ENCODE measurements around the gene SLC9A5.

SLC9A5 gene, protein sequence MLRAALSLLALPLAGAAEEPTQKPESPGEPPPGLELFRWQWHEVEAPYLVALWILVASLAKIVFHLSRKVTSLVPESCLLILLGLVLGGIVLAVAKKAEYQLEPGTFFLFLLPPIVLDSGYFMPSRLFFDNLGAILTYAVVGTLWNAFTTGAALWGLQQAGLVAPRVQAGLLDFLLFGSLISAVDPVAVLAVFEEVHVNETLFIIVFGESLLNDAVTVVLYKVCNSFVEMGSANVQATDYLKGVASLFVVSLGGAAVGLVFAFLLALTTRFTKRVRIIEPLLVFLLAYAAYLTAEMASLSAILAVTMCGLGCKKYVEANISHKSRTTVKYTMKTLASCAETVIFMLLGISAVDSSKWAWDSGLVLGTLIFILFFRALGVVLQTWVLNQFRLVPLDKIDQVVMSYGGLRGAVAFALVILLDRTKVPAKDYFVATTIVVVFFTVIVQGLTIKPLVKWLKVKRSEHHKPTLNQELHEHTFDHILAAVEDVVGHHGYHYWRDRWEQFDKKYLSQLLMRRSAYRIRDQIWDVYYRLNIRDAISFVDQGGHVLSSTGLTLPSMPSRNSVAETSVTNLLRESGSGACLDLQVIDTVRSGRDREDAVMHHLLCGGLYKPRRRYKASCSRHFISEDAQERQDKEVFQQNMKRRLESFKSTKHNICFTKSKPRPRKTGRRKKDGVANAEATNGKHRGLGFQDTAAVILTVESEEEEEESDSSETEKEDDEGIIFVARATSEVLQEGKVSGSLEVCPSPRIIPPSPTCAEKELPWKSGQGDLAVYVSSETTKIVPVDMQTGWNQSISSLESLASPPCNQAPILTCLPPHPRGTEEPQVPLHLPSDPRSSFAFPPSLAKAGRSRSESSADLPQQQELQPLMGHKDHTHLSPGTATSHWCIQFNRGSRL

DNA sequence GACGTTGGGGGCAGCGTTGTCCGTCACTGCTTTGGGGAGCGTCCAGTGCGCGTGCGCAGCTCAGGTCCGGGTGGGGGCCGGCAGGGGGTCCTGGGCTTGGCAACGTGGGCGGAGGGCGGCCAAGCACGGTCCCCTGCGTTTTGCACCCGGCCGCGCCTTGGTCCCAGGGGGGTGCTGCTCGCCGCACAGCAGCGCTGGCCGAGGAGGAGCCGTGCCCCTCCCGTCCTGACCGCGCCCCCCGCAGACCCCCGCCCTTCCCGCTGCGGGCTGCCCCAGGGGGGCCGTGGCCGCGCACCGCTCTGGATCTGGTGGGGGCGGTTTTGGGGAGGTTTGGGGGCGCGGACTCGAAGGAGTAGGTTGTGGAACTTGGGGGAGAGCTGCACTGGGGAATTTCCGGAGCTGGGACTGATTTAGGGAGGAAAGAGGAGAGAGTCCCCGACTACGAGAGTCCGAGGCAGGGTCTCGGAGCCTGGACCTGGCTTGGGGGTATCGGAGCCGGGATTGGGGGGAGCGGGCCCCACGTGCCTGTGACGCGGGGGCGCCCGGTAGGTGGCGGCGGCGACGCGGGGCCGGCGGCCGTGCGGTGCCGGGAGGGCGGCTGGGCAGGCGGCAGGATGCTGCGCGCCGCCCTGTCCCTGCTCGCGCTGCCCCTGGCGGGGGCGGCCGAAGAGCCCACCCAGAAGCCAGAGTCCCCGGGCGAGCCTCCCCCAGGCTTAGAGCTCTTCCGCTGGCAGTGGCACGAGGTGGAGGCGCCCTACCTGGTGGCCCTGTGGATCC is at the start of gene SLC9A5:
SLC9A5 (plus strand) TSS at position 579 of the 777 bp plus-strand sequence; CDS start at position 615, 36 bp downstream.
- no peak for DNase-seq (ENCODE audit: low read depth, low spot score)

- no peak for DNase-seq (ENCODE audit: low read depth, low spot score)
These were observed 49.6 kb upstream of the SLC9A5 start, which contains the start of gene ELMO3 for GRCh38 chr16:67199011-67199807. TSS of gene ELMO3 (plus strand) at chr16:67199131. CDS start at chr16:67199327, 196 bp downstream.

- DNase-seq (ENCODE audit: low read depth, low spot score), result no peak
These were observed 49.0 kb upstream of the SLC9A5 start for GRCh38 chr16:67199808-67200198.

DNA sequence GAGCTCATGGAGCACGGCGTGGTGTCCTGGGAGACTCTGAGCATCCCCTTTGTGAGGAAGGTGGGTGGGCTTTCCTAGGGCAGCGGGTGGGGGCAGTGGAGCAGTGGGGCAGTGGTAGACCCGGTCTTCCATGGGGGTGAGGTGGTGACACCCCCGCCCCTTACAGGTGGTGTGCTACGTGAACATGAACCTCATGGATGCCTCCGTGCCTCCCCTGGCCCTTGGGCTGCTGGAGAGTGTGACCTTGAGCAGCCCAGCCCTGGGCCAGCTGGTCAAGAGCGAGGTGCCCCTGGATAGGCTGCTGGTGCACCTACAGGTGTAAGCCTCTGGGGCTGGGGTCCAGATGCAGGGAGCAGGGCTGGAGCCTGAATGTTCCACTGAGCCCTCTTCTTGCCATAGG is 48.3 kb upstream of the SLC9A5 start:
- DNase-seq (ENCODE audit: low read depth, low spot score), result no peak

- DNase-seq (ENCODE audit: low read depth, low spot score), result no peak
These were observed 47.1 kb upstream of the SLC9A5 start for GRCh38 chr16:67201411-67202345.

DNA sequence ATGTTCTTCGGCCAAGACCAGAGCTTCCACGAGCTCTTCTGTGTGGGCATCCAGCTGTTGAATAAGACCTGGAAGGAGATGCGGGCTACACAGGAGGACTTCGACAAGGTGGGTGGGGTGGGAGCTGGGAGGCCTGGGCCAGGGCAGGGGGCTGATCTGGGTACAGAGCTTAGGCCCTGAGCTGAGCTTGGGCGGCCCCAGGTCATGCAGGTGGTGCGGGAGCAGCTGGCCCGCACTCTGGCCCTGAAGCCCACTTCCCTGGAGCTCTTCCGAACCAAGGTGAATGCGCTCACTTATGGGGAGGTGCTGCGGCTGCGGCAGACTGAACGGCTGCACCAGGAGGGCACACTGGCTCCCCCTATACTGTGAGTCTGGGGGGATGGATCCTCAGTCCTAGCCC is 46.4 kb upstream of the SLC9A5 start:
- no peak for DNase-seq (ENCODE audit: low read depth, low spot score)

DNA sequence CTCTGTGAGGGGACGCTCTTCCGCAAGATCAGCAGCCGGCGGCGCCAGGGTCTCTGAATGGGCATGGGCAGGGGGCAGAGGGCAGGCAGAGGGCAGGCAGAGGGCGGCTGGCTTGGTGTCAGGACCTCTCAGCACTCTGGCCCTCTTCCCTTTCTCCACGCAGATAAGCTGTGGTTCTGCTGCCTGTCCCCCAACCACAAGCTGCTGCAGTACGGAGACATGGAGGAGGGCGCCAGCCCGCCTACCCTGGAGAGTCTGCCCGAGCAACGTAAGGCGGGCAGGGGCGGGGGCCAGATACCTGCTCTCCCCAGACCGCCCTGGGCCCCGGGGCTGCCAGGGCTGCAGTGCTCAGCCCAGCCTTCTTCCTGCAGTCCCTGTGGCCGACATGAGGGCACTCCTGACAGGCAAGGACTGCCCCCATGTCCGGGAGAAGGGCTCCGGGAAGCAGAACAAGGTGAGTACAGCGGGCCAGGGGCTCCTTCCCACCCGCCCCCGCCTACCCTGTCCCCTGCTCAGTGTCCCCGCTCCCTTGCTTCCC is 45.8 kb upstream of the SLC9A5 start:
- no peak for DNase-seq (ENCODE audit: low read depth, low spot score)

- no peak for DNase-seq (ENCODE audit: low read depth, low spot score)
These were observed 44.7 kb upstream of the SLC9A5 start for GRCh38 chr16:67204076-67204475.

DNA sequence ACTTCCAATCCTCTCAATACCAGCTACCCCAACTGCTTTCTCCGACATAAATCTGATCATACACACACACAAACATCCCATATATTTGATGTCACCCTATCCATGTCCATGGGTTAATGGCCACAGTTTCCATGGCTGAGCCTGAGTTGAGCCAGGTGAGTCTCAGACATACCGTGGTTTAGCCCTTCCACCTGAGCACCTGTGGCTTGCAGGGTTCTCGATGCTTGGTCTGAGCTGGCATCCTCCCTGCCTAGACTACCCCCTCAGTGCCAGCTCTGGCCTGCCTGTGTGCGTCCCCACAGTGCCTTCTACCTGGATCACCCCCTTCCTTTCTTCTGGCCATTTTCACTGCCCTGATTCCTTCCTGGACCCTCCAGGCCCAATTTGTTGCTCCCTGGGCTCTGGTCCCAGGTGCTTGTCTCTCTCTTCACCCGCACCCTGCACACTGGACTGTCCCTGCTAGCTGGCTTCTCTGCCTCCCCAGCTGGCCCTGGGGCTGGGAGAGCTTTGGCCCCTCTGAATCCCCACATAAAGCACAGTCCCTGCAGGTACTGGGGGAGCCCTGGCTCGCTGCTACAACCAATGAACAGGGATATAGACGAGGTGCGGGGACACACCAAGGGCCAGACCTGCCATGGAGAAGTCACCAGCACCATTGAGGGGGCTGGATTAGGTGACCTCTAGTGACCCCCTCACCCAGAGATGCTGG is 42.5 kb upstream of the SLC9A5 start:
- DNase-seq (ENCODE audit: low read depth, low spot score), result no peak

- no peak for DNase-seq (ENCODE audit: low read depth, low spot score)
These were observed 41.9 kb upstream of the SLC9A5 start for GRCh38 chr16:67206838-67207248.

DNA sequence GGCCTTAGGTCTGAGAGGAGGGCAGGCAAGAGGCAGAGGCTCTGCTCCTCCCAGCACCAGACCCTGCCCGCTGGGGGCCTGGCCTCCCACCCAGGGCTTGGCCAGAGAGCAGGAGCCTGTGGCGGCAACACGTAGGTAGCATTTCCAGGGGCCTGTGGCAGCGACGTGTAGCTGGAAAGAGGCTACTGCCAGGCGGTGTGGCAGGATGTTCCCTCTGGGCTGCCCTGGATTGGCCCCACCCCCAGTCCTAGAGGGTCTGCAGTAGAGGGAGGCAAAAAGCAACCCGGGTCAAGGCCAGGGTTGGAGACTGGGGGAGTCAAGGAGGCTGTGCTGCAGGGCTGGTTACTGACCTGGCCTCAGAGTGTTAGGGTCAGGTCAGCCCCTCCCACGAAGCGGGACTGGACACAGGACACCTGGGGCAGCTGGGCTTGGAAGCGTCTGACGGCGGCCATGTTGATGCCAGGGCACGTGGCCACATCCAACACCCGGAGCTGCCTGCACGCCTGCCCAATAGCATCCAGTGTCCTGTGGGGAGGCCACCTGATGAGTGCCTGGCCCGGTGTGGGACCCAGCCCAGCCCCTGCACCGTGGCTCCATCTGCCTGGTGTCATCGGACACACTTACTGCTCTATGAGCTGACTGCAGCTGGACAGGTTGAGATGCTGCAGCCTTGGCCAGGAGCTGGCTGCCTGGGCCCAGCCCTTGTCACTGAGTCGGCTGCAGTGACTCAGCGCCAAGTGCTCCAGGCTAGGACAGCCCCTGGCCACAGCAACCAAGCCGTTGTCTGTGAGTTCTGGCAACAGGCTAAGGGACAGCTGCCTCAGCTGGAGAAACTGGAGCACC is 41.3 kb upstream of the SLC9A5 start:
- no peak for DNase-seq (ENCODE audit: low read depth, low spot score)

- no peak for DNase-seq (ENCODE audit: low read depth, low spot score)
These were observed 40.5 kb upstream of the SLC9A5 start for GRCh38 chr16:67208154-67208896.

DNA sequence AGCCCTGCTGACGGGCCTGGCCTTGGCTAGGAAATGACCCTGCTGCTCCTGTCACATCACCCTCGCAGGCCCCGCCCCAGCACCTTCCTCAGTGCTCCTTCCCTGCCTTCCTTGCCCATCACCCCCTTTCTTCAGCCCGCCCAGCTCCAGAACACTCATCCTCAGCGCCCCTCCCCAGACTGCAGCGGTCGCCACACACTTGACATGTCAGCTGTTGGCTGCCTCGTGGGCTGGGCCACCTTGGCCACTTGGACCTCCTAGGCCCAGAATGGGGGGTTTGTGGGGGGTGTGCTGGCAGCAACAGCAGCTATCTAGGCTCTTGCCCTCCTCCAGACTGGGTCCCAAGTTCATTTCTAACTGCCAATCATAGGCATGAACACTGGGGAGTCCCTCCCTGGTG is 39.2 kb upstream of the SLC9A5 start:
- DNase-seq (ENCODE audit: low read depth, low spot score), result no peak

DNA sequence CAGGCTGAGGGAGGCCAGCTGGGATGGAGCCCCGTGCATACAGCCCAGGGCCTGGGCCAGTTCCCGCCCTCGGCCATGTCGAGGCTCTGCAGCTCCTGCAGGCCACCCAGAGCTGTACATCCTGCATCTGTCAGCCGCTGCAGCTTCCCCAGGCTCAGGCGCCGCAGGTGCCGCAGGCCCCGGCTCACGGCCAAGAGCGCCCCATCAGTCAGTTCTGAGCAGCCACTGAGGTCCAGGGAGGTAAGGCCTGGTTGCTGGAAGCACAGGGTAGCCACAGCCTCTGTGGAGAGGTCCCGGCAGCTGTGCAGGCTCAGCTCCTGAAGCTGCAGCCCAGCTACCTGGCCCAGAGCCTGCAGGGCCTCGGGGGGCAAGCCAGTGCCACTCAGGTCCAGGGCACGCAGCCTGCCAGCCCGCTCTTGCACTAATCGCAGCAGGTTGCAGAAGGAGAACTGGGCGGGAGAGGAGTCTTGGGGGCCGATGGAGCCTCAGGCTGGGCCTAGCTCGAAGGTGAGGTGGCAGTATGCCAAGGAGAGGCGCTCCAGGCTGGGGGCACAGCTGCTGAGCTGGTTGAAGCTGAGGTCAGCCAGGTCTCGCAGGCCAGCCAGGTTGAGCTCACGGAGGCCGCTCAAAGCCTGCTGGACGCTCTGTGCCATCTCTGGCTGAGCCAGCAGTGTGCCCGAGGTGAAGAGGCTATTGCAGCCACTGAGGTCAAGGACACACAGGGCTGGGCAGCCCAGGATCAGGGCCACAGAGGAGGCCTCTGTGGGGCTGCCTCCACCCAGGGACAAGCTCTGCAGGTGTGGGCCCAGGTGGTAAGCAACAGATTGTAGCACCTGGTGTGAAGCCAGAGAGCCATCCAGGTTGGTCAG is 38.5 kb upstream of the SLC9A5 start:
- DNase-seq (ENCODE audit: low read depth, low spot score), result no peak

- DNase-seq (ENCODE audit: low read depth, low spot score), result no peak
These were observed 37.1 kb upstream of the SLC9A5 start for GRCh38 chr16:67211674-67212073.

GRCh38 chr16:67212766-67213165 is 36.0 kb upstream of the SLC9A5 start:
- DNase-seq (ENCODE audit: low read depth, low spot score), result no peak

All from brain pericyte (primary cell).